ENCODE data around the gene PIGS.
"Not testable (repeated sequence)": the region's sequence is repeated elsewhere in the genome, so short reads cannot be mapped to it uniquely, and the experiment has no call there.

The PIGS gene

GRCh38 chr17:28578246-28579195 is 7.2 kb upstream of the PIGS start:
- no peak for DNase-seq (ENCODE audit: low read depth)

GRCh38 chr17:28577466-28577824 is 6.1 kb upstream of the PIGS start:
- no peak for DNase-seq (ENCODE audit: low read depth)

- DNase-seq (ENCODE audit: low read depth) = peak; percentile 89
Measured at GRCh38 chr17:28576758-28577465, 5.6 kb upstream of the PIGS start, which contains the start of gene ALDOC. Gene ALDOC (minus strand): TSS chr17:28576895. CDS start chr17:28575532, 1,363 bp downstream.

DNA sequence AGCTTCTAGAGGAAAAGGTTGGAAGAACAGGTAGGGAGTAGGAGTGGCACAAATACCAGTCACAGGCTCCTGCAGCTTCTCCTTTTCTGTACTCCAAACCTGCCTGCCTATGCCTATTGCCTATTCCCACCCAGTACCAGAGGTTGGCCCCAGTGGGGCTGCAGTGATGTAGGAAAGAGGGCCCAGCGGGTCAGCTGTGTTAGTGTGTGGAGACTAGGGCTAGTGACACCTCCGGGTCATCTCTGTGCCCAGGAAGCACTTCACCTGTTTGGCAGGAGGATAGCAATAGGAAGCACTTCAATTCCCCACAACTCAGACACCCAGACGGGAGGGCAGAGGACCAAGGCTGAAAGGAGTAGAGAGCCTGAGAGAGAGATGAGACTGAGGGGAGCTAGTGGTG is 4.7 kb upstream of the PIGS start:
- not testable (repeated sequence) for DNase-seq (ENCODE audit: low read depth)

- no peak for DNase-seq (ENCODE audit: low read depth)
Measured at GRCh38 chr17:28575126-28575795, 3.9 kb upstream of the PIGS start.

GRCh38 chr17:28574526-28574925 is 3.2 kb upstream of the PIGS start:
- DNase-seq (ENCODE audit: low read depth) = no peak

- DNase-seq (ENCODE audit: low read depth) = no peak
Measured at GRCh38 chr17:28573966-28574480, 2.7 kb upstream of the PIGS start.

GRCh38 chr17:28573521-28573920 is 2.2 kb upstream of the PIGS start:
- DNase-seq (ENCODE audit: low read depth) = no peak

DNA sequence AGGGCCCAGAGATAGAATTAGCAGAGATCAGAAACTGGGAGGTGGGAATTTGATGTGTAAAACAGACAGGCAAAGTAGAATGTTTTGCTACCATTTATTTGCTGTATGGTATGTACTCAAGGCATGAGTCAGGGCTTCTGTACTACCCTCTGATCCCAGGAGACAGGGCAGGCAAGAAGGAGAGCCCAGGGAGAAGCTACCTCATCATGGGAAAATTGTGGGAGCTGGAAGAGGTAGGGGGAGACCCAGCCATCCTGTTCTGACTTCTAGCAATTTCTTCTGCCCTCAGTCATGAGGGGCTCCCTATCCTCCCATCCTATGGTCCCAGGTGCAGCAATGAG is 1.7 kb upstream of the PIGS start:
- no peak for DNase-seq (ENCODE audit: low read depth)

- no peak for DNase-seq (ENCODE audit: low read depth)
Measured at GRCh38 chr17:28572259-28573039, 1.1 kb upstream of the PIGS start.

GRCh38 chr17:28570716-28571360 is 486 bp downstream of the PIGS start:
- no peak for DNase-seq (ENCODE audit: low read depth)

- DNase-seq (ENCODE audit: low read depth) = no peak
Measured at GRCh38 chr17:28569446-28569845, 1.9 kb downstream of the PIGS start.

DNA sequence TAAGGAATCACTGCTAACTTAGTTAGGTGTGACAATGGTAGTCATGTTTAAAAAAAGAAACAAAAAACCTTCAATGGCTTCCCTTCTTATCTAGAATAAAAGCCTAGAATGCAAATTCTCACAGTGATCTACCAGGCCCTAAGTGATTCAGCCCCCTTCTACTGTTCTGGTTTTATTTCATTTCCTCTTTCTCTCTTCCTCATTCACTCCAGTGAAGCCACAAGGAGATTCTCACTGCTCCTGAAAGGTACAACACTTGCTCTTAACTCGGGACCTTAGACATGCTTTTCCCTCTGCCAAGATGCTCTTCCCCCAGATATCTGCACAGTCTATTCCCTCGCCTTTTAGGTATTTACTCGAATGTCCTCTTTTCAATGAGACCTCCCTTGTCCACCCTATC is 3.7 kb downstream of the PIGS start:
- no peak for DNase-seq (ENCODE audit: low read depth)

DNA sequence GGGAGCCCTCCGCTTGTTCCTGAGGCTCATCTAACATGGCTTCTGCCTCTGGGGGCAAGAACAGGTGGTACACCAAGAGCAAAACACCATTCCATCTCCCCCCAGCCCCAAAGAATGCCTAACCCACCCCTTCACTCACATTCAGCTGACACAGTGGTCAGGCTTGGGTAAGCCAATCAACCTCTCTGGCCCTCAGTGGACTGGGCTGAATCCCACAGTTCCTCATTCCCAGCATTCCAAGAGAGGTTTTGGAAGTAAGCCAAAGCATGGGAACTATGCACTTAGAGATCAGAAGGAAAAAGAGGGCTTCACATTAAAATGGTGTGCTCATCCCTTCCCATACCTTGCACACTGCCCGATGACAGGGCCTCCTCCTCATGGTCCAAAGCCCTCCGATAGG is 7.8 kb downstream of the PIGS start:
- DNase-seq (ENCODE audit: low read depth) = no peak

DNA sequence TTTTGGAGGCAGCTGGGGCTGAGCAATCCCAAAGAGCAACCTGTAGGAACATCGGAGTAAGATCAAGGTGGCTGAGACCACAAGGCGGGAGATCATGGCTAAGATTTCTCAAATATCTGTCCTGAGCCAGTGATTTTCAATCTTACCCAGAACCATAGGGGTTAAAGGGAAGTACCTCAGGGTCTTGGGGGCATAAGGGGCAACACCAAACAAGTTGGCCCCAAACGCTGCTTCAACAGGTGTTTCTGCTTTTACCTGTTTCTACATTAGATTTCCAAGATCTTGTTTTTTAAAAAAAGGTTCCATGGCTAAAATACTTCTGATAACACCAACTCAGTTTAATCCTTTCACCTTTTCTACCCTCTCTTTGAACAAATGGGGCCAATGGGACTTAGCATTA is 16.3 kb downstream of the PIGS start:
- DNase-seq (ENCODE audit: low read depth) = no peak

DNA sequence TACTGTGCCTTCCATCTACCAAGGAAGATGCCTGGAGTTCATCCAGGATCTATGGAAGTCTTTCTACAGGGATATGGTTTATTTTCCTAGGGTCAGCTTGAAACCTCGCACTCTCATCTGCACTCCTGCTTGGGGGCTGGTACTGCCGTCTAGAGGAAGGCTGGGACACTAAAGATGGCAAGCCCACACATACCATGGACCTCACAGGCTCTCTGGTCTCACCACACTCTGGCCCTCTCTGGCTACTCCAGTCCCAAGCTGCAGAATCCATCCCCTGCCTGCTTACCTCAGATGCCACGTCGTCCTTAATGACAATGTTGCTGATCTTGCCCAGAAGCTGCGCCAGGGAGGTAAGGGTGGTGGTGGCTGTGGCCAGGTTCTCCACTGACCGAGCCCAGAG is 16.8 kb downstream of the PIGS start:
- no peak for DNase-seq (ENCODE audit: low read depth)

- no peak for DNase-seq (ENCODE audit: low read depth)
Measured at GRCh38 chr17:28553000-28553505, 18.3 kb downstream of the PIGS start.

DNA sequence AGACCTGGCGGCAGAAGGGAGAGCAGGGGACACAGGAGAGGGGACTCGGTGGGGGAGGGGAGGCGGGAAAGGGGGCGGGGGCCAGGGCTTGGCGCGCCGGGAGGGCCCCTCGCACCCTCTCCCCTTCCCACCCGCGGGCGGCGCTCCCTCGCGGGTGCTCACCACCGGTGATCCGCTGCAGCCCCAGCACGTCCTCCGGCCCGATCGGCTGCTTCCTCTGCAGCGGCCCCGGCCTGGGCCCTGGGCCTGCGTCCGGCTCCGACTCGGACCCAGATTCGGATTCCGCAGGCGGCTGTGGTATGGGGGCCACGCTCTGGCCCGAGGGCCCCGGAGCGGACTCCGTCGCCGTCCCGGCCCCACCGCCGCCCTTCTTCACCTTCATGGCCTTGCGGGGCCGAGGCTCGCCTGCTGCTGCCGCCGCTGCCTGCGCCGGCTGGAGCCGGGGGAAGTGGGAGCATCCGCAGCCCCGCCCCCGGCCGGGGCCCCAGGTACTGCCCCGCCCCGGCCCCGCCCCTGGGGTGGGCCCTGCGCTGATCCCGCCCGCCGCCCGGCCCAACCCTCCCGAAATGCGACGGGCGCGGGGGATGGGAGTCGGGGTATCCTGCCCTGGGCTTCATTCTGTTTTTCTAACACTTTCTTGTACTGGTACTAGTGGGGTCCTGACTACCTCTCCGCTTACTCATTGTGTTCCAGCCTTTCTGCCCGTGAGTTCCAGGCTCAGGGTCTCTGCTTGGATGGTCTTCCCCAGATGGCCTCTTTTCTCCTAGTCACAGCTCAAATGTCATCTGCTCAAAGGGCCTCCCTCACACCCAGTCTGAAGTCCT is 18.9 kb downstream of the PIGS start, which contains the start of gene UNC119:
TSS of gene UNC119 (minus strand) at position 449 of the 824 bp plus-strand sequence. CDS start at position 382, 67 bp downstream.
- DNase-seq (ENCODE audit: low read depth) = peak; percentile 23

DNA sequence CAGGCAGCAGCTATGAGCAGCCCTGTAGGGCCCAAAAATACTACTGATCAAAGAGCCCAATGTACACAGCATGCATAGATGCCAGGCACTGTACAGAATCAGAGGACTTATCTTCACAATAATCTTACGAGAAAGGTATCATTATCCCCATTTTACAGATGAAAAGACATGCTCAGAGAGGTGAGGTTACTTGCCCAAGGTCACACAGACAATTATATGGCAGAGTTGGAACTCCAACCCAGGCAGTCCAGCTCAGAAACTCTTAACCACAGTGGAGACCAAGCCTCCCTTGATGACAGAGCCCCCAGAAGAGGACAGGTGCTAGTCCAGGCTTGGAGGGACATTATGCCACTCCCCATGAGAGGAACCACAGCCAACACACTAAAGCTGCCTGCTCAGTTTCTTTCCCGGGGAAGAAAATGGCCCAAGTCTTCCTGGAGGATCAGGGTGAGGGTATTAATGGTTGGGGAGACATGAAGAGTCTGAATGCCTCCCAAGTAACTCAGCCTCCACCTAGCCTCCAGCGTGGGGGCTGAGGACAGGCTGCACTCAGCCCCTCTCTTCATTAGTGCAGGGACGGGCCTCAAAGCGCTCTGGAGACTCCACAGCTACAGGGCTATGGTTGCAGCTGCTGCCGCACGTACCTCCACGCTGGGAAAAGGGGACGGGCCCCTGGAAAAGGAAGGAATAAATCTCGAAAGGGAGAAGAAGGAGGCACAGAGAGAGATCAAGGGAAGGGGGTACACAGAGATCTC is 19.7 kb downstream of the PIGS start:
- no peak for DNase-seq (ENCODE audit: low read depth)
